RPMI7951 (cell line): ENCODE data around the gene TMEM121B. TPM values are rescaled to one million over a fixed set of nuclear protein-coding genes. Genes with fewer than 3 reads are reported as not detected.

Source experiments
- DNase-seq: peaks from one replicate; pipeline ENCODE4 v3.0.0-alpha.2; 2012; ENCODE audit warnings: low read depth
- total RNA-seq: library from RNA; depleted of rRNA; stranded (reverse); fragments of >200 nt; shearing (Covaris generic); gene quantifications from 2 replicates; pipeline ENCODE4 v1.2.3, GENCODE V29; 2014

TMEM121B gene
- total RNA-seq, 1 experiment from 2014 or later = not detected

DNA sequence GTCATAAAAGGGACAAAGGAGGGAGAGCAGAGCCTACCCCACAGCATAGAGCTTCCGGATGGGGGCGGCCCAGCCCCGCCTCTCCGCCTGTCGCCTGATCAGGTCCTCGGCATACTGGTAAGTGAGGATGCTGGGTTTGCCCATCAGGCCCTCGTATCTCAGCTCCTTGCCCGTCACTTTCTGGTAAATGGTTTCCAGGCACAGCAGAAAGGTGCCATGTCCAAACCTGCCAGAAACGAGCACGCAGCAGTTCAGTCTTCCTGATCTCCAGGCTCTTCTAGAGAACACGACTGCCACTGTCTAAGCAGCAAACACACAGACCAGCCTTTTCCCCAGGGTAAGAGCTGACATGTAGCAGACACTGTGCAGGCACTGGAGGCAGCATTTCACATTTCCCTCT is 17.4 kb upstream of the TMEM121B start:
- DNase-seq = no peak

DNA sequence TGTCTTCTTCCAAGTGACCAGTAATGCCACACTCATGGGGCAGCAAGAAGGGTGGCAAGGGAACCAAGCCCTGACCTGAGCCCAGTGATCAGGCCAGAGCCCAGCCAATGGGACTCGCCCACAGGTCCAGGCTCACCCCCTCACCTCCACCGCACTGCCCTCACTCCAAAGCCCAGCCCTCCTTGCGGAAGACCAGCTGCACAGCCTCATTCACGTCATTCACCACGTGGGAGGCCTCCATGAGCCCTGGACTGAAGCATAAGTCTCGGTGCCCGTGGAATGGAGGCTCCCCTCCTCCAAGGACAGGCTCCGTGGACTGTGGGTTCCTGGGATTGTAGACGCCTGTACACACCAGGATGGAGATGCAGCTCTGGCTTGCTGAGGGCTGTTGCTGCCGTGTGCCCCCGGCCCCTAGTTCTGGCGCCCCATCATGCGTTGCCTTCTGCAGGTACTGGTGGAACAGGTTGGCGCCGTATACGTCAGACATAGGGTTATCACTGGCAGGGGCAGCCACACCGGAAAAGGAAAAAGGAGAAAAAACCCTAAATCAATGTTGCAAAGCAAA is 16.8 kb upstream of the TMEM121B start:
- no peak for DNase-seq

DNA sequence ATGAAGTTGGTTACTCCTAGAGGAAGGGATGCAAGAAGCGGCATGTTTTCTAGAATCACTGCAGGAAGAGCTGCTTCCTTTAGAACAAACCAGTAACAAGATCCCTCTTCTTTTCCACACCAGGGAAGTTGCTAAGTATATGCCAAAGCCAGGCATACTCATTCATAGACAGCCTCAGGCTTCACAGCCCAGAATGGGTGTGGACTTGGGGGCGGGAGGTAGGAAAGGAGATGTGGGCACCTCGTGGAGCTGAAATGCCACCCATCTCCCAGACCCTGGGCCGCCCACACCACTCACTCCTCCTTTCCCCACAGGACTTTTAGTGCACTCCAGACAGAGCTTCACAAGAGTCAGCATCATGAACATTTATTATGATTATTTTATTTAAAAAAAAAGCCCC is 16.0 kb upstream of the TMEM121B start:
- no peak for DNase-seq

DNA sequence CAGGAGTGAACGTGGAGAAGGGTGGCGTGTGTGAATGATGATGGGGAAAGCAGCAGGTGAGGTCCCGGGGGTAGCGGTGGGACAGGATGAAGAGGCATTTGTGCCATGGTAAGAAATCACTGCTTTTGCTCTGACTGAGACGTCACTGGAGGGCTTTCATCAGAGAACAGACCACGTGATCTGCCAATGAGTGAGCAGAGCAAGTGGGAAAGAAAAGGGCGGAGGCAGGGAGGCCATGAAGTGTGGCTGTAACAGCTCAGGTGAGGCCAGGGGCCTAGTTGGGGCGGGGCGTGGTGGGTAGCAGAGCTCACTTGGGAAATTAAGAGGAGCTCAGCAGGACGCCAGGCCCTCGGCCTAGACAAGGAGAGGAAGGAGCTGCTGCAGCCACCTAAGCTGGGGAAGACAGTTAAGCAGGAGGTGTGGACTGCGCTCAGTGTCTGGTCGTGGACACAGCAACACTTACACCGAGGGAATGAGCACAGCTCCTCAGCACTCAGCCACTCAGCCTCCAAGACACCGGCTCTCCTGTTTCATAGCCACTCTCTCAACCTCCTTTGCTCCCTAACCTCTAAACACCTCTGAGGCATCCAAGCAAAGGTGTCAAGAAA is 14.1 kb upstream of the TMEM121B start:
- no peak for DNase-seq

DNA sequence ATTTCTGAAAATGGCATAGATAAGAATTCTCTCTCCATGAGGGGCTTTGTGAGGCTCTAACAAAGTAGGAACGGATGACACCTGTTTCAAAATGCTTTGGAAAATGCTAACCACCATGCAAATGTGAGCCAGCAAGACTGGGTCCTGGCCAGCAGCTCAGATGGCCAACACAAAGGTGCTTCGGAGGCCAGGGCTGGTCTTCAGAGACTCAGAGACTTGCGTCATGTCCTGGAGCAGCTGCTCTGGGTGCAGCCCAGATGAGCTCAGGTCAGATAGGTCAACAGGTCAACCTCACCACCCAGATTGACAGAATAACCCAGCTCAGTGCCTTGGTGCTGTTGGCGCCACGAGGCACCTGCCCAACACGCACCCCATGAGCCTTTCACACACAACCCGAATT is 12.0 kb upstream of the TMEM121B start:
- DNase-seq = no peak

DNA sequence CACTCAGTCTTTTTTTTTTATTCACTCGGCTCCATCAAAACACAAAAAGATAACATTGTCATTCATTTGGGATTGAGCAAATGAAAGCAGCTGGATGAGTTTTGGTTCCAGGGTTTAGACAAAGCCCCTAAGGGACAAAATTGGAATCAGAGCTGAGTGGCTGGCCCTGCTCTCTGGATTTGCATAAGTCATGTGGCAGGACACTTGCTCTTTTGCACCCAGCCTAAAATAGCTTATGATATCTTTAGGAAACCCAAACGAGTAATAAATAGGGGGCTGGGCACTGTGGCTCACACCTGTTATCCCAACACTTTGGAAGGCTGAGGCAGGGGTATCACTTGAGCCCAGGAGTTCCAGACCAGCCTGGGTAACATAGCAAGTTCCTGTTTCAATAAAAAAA is 11.0 kb upstream of the TMEM121B start:
- DNase-seq = no peak

DNA sequence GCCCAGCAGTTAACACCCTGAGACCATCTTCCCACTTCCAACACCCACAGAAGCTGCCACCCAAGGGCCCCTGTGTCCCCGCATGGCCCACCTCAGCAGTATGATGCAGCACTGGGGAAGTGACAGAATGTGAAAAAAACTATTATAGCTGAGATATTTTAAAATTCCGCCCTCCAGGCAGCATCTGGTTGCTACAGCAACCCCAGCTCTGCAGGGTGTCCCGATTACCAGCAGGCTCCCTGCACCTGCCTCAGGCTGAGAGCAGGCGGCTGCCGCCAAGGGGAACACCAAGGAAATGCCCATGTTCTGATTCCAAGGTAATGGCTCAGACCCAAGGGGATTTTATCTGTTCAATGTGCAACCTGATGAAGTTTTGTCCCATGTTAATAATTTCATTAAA is 10.5 kb upstream of the TMEM121B start:
- DNase-seq = peak; percentile 4

DNA sequence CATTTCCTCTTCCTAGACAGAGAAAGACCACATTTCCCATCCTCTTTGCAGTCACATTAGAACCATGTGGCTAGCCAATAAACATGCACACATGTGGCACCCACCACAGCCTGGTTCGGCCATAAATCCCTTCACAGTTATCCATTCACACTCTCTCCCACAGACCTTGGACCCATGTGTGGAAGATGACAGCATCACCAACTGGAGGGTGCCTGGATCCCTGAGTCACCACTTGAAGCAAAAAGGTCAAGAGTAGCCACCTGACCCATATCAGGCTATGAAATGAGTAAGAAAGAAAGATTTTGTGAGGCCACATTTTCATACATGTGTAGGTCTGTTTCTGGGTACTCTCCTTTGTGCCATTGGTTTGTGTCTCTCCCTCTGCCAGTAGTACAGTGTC is 9.0 kb upstream of the TMEM121B start:
- DNase-seq = peak; percentile 19

DNA sequence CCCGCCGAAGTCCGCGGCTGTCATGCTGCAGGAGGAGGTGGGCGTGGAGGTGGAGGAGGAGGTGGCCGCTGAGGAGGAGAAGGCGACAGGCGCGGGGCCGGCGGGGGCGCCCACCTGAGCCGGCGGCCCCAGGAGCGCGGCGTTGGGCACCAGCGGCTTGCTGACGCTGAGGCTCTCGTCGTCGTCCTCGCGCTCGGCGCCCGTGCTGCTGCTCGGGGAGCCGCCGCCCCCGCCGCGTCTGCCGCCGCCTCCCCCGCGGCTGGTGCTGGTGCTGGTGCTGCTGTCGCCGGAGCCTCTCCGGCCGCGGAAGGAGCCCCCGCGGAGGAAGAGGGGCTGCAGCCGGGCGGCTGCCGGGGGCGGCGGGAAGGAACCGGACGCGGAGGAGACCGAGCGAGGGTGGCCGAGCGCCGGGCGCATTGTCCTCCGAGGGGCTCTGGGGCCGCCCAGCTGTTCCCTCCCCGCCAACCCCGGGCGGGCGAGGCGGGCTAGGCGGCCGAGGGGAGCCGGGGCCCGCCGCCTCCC is 388 bp downstream of the TMEM121B start:
- DNase-seq = no peak

DNA sequence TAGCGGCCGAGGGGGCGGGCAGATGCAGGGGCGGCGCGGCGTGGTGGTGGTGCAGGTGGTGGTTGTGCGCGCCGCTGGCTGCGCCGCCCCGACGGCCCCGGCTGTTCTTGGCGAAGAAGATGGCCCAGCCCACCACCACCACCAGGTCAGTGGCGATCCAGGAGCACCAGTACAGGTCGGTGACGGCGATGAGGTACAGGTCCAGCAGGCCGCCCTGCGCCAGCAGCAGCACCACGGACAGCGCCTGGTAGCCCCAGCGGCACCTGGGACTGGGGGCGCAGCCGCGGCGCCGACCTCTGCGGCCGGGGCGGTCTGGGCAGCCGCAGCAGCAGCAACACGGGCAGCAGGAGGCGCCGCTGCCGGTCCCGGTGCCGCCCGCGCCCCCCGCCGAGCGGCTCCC is 879 bp downstream of the TMEM121B start:
- peak; percentile 28 for DNase-seq

DNA sequence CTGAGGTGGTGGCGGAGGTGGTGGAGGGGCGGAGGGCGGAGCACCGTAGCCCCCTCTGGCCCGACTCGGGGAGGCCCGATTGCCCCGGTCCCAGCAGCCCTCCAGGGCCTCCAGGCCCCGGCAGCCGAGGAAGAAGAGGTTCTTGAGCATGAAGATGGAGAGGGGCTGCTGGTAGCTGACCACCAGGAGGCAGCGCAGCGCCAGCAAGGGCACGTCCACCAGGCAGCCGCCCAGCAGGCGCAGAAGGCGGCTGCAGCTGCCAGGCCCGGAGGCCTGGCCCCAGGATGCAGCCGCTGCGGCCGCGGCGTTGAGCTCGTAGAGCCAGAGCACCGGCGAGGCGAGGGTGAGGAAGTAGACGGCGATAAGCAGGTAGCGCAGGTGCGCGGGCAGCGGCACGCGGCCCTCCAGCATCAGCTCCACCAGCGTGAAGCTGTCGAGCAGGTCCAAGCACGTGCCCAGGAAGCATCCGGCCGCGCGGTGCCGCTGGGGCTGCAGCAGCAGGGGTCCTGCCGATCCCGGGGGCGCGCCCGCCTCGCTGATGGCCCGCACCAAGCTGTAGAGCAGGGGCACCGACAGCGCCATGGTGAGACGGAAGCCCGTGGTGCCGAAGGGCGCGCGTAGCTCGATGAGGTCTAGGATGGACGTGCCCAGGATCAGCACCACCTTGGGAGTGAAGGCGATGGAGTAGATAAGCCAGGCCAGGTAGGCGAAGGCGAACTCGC is 1.5 kb downstream of the TMEM121B start:
- no peak for DNase-seq

DNA sequence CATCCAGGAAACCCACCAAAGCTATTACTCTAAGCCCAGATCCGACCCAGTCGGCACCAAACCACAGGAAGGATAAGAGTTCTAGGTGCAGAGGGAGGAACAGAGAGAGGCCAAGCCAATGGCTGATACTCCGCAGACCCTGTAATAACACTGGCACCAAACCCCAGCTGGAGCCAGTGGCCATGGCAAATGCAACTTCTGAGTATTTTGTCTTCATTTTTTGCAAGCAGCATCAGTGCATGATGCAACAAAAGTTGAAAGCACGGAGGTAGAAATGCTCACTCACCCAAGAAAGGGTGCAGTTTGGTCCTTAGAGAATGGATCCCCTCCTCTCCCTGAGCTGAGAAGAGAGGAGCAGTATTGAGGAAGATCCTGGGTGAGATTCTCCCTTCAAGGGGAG is 2.8 kb downstream of the TMEM121B start:
- no peak for DNase-seq

DNA sequence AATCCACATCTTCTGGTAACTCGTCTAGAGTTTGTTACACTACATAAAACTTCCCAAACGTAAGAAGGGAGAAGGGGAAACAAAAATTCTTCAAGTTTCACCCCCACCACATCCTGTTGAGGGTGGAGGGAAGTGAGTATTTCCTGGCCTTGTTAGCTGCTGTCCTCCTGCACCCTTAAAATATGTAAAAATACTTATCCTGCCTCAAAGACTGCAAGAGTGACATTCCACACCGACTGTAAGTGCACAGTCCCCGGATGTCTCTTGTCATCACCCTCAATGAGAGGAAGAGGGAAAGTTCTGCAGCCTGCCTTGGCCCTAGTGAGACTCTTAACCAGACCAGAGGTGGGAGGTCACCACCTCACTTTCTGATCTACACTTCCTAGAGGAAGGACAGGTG is 3.3 kb downstream of the TMEM121B start:
- no peak for DNase-seq

DNA sequence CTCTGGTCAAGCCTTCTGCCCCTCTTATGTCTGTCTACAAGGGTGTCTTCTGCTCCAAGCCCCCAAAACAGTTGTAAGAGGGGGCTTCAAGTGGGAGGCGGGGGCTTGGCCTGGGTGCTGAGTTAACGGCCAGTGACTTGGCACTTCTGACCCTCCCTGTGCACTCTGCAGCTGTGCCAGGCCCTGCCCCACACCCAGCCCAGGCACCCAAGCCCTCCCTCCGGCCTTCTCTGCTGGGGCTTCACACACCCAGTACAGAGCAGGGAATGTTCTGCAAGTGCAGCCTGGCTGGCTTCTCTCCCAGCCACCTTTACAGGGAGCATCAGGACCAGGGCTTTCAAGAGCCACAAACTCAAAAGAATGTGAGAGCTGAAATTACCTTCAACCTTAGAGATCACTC is 3.8 kb downstream of the TMEM121B start:
- DNase-seq = no peak

DNA sequence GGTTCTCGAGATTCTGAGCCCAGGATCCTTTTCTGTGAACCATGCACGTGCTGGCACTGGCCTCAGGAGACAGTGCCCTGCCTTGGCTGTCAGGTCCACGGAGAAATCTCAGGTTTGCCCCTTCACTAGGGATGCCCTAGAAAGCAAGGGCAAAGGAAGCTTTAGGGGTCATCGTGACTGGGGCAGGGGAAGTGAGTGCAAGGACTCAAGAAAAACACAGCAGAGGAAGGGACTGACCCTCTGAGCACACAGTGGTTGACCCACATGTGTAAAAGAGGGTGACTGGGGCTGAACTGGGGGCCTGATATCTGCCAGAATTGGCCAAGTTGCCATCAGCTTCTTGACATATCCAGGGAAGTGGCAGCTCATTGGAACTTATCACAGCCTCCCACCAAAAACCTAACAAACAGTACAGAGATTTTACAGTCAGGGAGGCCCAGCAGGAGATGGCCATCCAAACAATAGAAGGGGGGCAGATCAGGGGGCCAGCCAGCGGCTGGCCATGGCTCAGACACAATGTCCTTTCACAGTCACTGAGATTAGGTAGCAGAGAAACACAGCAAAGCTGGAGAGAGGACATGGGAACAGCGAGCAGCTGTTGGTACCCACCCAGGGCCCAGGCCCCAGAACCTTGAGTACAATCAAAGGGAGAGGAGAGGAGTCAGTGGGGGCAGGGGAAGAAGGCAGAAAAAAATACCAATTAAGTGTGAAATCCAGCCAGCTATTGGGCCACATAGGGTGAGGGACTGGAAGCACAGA is 4.4 kb downstream of the TMEM121B start:
- DNase-seq = no peak

DNA sequence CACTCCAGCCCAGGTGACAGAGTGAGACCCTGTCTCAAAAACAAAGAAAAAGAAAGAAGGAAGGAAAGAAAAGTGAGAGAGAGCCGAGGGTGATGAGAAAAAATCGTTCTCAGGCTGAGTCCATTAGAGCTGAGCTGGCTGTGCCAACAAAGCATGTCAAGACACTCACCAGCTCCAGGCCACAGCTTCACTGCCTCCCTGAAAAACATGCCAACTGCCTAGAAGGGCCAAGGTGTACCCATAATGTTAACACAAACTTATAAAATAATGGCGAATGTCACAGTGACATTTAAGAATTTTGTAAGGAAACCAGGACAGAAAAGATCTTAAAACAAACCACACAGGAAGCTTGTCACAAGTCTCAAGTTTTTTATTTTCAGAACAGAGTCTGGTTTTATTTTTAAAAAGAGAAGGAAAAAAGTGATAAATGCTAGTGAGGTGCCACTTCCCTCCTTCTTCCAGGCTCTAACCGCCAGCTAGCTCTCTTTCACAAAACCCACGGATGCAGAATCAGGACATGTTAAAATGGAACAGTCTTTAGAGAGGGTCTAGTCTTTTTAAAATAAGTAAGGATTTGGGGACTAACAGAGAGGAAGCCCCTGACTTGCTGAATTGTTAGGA is 5.1 kb downstream of the TMEM121B start:
- DNase-seq = no peak

DNA sequence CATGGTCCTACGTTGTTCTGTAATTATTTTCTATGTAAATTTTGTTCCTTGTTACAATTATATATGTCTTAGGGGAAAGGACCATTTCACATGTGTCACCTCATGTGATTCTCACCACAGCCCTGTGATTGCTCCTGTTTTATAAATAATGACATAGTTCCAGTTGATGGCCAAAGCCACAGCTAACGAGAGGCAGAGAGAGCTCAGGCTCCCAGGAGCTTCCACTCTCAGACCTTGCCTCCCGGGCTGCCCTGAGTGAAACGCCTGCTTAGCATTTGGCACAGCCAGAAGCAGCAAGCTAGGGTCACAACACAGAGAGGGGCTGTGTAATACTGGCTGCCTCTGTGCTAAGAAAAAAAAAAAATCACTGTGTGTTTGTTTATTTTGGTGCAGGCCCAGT is 5.9 kb downstream of the TMEM121B start:
- DNase-seq = no peak

DNA sequence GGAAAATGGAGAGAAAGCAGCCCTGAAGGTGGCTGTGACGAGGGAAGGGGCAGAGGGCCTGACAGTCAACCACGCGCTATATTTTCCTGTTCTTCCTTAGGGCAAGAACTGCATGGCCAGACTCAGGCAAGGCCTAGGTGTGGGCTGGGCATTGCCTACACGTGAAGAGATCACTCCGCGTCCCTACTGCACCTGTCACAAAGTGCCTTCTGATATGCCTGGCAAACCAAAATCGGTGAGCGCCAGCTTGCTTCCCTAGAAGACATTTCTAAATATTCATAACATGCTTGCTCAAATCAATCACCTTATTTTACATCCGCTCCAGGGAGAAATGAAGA is 6.3 kb downstream of the TMEM121B start:
- DNase-seq = no peak

DNA sequence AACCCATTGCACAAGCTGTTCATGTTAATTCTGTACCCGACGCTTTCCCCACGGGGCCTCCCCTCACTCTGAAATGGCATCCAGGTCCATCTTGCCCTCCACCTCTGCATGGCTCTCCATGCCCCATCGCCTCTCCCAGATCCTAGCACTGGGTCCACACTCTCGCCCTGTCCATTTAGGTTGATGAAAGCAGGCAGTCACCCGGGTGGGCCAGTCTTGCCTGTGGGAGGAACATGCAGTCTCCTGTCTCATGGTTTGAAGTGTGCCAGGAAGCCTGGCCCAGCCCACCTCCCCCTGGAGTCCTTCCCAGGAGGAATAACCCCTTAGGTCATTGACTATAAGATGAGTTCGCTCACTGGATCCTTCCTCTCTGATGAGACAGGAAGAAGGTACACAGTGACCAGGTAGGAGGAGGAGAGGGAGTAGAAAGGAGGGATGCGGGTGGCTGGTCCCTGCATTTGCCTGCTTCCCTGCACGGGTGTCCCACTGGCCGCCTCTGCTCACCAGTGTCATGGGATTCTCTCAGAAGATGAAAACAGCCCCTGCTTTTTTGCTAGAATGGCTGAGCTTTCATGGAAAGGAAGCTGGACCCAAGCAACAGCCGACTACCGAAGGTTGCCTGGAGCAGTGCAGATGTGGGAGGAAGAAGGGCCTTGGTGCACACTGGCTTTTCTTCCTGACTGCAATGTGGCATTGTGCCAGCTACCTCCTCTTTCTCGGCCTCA is 6.8 kb downstream of the TMEM121B start:
- DNase-seq = no peak

DNA sequence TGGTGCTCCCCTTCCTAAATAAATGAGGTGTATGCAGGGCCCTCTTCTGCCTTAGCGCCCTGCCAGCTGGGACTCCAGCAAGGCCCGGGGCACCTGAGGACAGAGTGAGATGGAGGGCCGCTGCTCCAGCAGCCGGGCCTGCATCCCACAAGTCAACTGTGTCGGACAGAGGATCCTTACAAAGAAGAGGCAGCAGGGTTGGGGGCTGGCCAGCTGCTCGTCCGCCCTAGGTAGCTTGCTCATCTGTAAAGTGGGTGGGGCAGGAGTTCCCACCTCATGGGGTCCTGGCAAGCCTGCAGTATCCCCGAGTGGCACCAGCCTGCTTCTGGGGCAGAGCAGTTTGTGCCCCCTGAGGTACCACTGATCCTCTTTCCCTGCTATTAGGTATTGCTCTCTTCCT is 7.6 kb downstream of the TMEM121B start:
- no peak for DNase-seq

DNA sequence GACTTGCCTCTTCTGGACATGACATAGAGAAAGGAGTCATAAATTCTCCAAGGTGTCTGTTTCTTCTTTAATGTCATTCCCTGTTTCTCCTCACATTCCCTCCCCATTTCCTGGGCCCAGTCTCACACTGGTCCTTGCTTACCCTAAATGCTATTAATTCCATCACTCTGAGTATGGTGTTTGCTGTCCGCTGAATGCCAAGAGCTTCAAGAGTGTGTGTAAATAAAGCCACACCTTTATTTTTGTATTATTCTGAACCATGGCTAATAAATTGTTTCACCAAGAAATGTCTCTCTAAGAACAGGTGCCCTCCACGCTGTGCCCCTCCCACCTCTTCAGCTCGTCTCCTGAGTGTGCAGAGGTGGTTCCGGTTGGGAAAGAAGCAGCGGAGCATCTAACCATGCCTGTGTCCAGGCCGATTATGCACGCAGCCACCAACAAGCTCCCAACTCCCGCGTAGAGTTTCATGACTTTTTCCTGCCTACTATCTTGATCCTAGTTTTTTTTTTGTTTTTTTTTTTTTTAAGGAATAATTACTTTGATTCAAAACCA is 8.6 kb downstream of the TMEM121B start:
- no peak for DNase-seq
